K562 (cell line): ENCODE data around the gene IL3RA. TPM values are rescaled to one million over a fixed set of nuclear protein-coding genes. Genes with fewer than 3 reads are reported as not detected.
A peak's percentile ranks its signal among the peaks of the same experiment; 100 is the strongest.

Experiments
- BRCA1 ChIP-seq, 2 experiments: fragments of 450-650 bp in 1 of 2; sonication (generic) in 1 of 2; formaldehyde crosslinking in 1 of 2; IDR thresholded peaks; 2 replicates each; pipeline versions ENCODE4 v1.5.0 to v1.6.1; 2017 to 2020; ENCODE audit warnings: mild to moderate bottlenecking in 1 of 2, missing genetic modification reagents in 1 of 2
- E2F6 ChIP-seq, 2 experiments: IDR thresholded peaks; 2 replicates each; pipeline ENCODE4 v1.6.1; 2011; ENCODE audit warnings: borderline replicate concordance in 1 of 2, control low read depth in 1 of 2, low read depth in 1 of 2, low read length in 1 of 2, mild to moderate bottlenecking in 1 of 2, mixed read lengths in 1 of 2, moderate library complexity in 1 of 2; ENCODE audit not compliant: insufficient read depth in 1 of 2, insufficient read length in 1 of 2, poor library complexity in 1 of 2, severe bottlenecking in 1 of 2; ENCODE audit errors: extremely low read depth in 1 of 2
- GTF3C2 ChIP-seq: IDR thresholded peaks from 3 replicates; pipeline ENCODE4 v1.6.1; 2011; ENCODE audit warnings: borderline replicate concordance, mild to moderate bottlenecking, moderate library complexity; ENCODE audit not compliant: insufficient read length; ENCODE audit errors: extremely low read depth
- HNRNPLL ChIP-seq: fragments of 200-400 bp; formaldehyde crosslinking; IDR thresholded peaks from 2 replicates; pipeline ENCODE4 v1.6.1; 2017; ENCODE audit warnings: low read length, low read depth, mild to moderate bottlenecking; ENCODE audit not compliant: poor library complexity, severe bottlenecking
- IRF1 ChIP-seq: sonication (generic); formaldehyde crosslinking; IDR thresholded peaks from 2 replicates; pipeline ENCODE4 v1.8.0; 2022; ENCODE audit warnings: missing genetic modification reagents, mild to moderate bottlenecking, borderline replicate concordance
- LCOR ChIP-seq: sonication (generic); formaldehyde crosslinking; IDR thresholded peaks from 2 replicates; pipeline ENCODE4 v1.8.0; 2022; ENCODE audit warnings: mild to moderate bottlenecking, missing genetic modification reagents
- MXD1 ChIP-seq: fragments of 250-450 bp; sonication (Bioruptor Pico); IDR thresholded peaks from 2 replicates; pipeline ENCODE4 v1.8.0; 2021; ENCODE audit warnings: borderline replicate concordance, mild to moderate bottlenecking, moderate library complexity; ENCODE audit not compliant: poor library complexity, severe bottlenecking
- RHOXF2B ChIP-seq: fragments of 250-450 bp; sonication (Bioruptor Pico); conservative IDR thresholded peaks from 2 replicates; pipeline ENCODE4 v1.5.1; 2021
- SRSF1 ChIP-seq: fragments of 200-400 bp; formaldehyde crosslinking; IDR thresholded peaks from 2 replicates; pipeline ENCODE4 v1.6.1; 2017; ENCODE audit warnings: mild to moderate bottlenecking, low read depth, low read length, moderate library complexity
- THAP12 ChIP-seq: fragments of 250-450 bp; sonication (Bioruptor Pico); IDR thresholded peaks from 2 replicates; pipeline ENCODE4 v1.9.0; 2021; ENCODE audit warnings: mild to moderate bottlenecking, inconsistent platforms
- TSC22D4 ChIP-seq: fragments of 450-650 bp; IDR thresholded peaks from 2 replicates; pipeline ENCODE4 v1.6.1; 2016; ENCODE audit warnings: missing genetic modification characterization, missing biosample characterization, control low read depth
- ZBTB26 ChIP-seq: fragments of 450-650 bp; formaldehyde crosslinking; IDR thresholded peaks from 2 replicates; pipeline ENCODE4 v1.4.0; 2022; ENCODE audit warnings: missing genetic modification characterization
- ZNF24 ChIP-seq: fragments of 450-650 bp; IDR thresholded peaks from 2 replicates; pipeline ENCODE4 v1.6.1; 2016
- ZNF584 ChIP-seq: fragments of 200-800 bp; sonication (Bioruptor generic); IDR thresholded peaks from 2 replicates; pipeline ENCODE4 v1.6.1; 2016; ENCODE audit warnings: low read depth, mild to moderate bottlenecking, missing genetic modification characterization, missing compliant biosample characterization
- polyA plus RNA-seq, 8 experiments: library from polyadenylated mRNA; depleted of rRNA in 4 of 8; stranded (reverse) in 5 of 8; unstranded in 3 of 8; fragments of >200 nt; fragmentation: Nextera tagmentation in 2 of 8; fragmentation: Illumina TruSeq in 1 of 8; extraction: Ambion mirVana in 2 of 8; extraction: Trizol in 1 of 8; gene quantifications; 2 replicates each; pipeline versions ENCODE4 v1.2.1 to v1.2.3, GENCODE V29; 2011 to 2014; ENCODE audit warnings: inconsistent platforms in 1 of 8, missing spikeins in 1 of 8
- total RNA-seq, 7 experiments: library from RNA; depleted of rRNA in 6 of 7; stranded (reverse); fragments of >200 nt in 6 of 7; fragmentation: Illumina TruSeq in 2 of 7; extraction: Trizol in 2 of 7; gene quantifications; 2 replicates each; pipeline versions ENCODE4 v1.2.1 to v1.2.3, GENCODE V29; 2011 to 2021; ENCODE audit warnings: low replicate concordance in 1 of 7

The IL3RA gene
- total and polyA plus RNA-seq, 9 of the 15 experiments (the other 6 are each of a cell fraction or from before 2014, with no cell fraction given): not detected

- TF ChIP-seq ZNF584 (CRISPR knock-in tag) (no peak), SRSF1 (no peak), GTF3C2 (no peak), LCOR (no peak), ZNF24 (no peak), E2F6 (IDR thresholded peaks at IDR 0.05; ENCODE audit: borderline replicate concordance in 1 of 2, extremely low read depth in 1 of 2, insufficient read depth in 1 of 2, insufficient read length in 1 of 2, low read depth in 1 of 2, low read length in 1 of 2, poor library complexity in 1 of 2, severe bottlenecking in 1 of 2) (no peak), RHOXF2B (CRISPR knock-in tag) (no peak), BRCA1 (IDR thresholded peaks at IDR 0.05) (no peak), BRCA1 (CRISPR knock-in tag; IDR thresholded peaks at IDR 0.05) (no peak), TSC22D4 (tag) (no peak), ZBTB26 (peak; percentile 82; the same call in 1 of the 2 replicates), IRF1 (CRISPR knock-in tag) (no peak), THAP12 (CRISPR knock-in tag) (no peak), MXD1 (CRISPR knock-in tag) (no peak), HNRNPLL (no peak)
These were observed 57.5 kb downstream of the IL3RA start (continued) for GRCh38 chrX:1393871-1394615.
